Astrocyte (in vitro differentiated cells and primary cell): ENCODE data around the gene SCUBE3.

Experiments
- CTCF ChIP-seq: IDR thresholded peaks from 2 replicates; pipeline ENCODE4 v1.5.1; 2011; ENCODE audit warnings: low read depth, mild to moderate bottlenecking, inconsistent platforms, low read length, moderate library complexity; ENCODE audit not compliant: insufficient read depth
- EZH2 ChIP-seq: IDR thresholded peaks from 2 replicates; pipeline ENCODE4 v1.6.1; 2012; ENCODE audit warnings: mild to moderate bottlenecking, low read length, inconsistent platforms; ENCODE audit not compliant: insufficient read depth

GRCh38 chr6:35238843-35239289 is 25.1 kb downstream of the SCUBE3 start:
- TF ChIP-seq CTCF = no peak
- no peak for TF ChIP-seq EZH2
